MCF 10A (cell line): ENCODE measurements around the gene ALKBH3. TPM values are rescaled to one million over a fixed set of nuclear protein-coding genes. Genes with fewer than 3 reads are reported as not detected.

Source experiments
- BruUV-seq: library from RNA; stranded (reverse); fragments of 400-500 nt; replicated peaks from 2 replicates; lab custom pipeline; 2021; lab: Mats Ljungman, UMichigan
- CTCF ChIA-PET: fragments of 300-600 bp; sonication (Branson Sonifier 250); formaldehyde crosslinking; extraction: SDS; loops from one replicate; lab custom pipeline; 2021; ENCODE audit warnings: antibody characterized with exemption, inconsistent platforms; lab: Yijun Ruan, JAX
- POLR2A ChIA-PET: fragments of 300-600, 350-650 bp; sonication (Branson Sonifier 250); formaldehyde crosslinking; extraction: SDS; loops from one replicate; lab custom pipeline; 2020; ENCODE audit warnings: antibody characterized with exemption, inconsistent platforms; lab: Yijun Ruan, JAX
- DNase-seq: peaks from one replicate; pipeline ENCODE4 v3.0.0-alpha.2; 2018; ENCODE audit not compliant: unreplicated experiment
- H3K27ac Mint-ChIP-seq: one replicate; pipeline ENCODE4 v1.8.0; 2022; ENCODE audit warnings: mild to moderate bottlenecking, low read depth, mixed read lengths; ENCODE audit not compliant: unreplicated experiment
- H3K27me3 Mint-ChIP-seq: one replicate; pipeline ENCODE4 v1.8.0; 2022; ENCODE audit warnings: mixed read lengths; ENCODE audit not compliant: insufficient read depth, unreplicated experiment
- H3K36me3 Mint-ChIP-seq: one replicate; pipeline ENCODE4 v1.8.0; 2022; ENCODE audit warnings: mild to moderate bottlenecking, moderate library complexity, mixed read lengths; ENCODE audit not compliant: insufficient read depth, unreplicated experiment
- H3K4me1 Mint-ChIP-seq: one replicate; pipeline ENCODE4 v1.8.0; 2022; ENCODE audit warnings: mixed read lengths; ENCODE audit not compliant: insufficient read depth, unreplicated experiment
- H3K4me3 Mint-ChIP-seq: one replicate; pipeline ENCODE4 v1.8.0; 2022; ENCODE audit warnings: mild to moderate bottlenecking, moderate library complexity, mixed read lengths; ENCODE audit not compliant: unreplicated experiment
- H3K9me3 Mint-ChIP-seq: one replicate; pipeline ENCODE4 v1.8.0; 2022; ENCODE audit warnings: mixed read lengths; ENCODE audit not compliant: unreplicated experiment
- CTCF ChIP-seq: fragments of 200-600 bp; IDR thresholded peaks from one replicate; pipeline ENCODE4 v1.8.0; 2022; ENCODE audit warnings: antibody characterized with exemption, mild to moderate bottlenecking; ENCODE audit not compliant: unreplicated experiment
- intact Hi-C: fragments of 100-400 bp; cut with micrococcal nuclease; formaldehyde crosslinking; loops from 2 replicates; pipeline ENCODE4 v1.14.1; 2022
- total RNA-seq: library from RNA; stranded (reverse); gene quantifications from 2 replicates; pipeline ENCODE4 v1.2.3, GENCODE V29; 2022

The ALKBH3 gene
- total RNA-seq, 1 experiment from 2014 or later, result 76.2 TPM

GRCh38 chr11:43833657-43834073 lies 47.0 kb upstream of the ALKBH3 start:
- TF ChIP-seq CTCF, result no peak
- POLR2A ChIA-PET, result interaction anchor here (0.6 to 0.7 kb wide), 3 partner anchors 14 to 370 kb away, joined by 3 read pairs; no protein-coding TSS in a partner anchor
- H3K36me3 Mint-ChIP-seq, result peaks cover 18% of the 10 kb centered on the region
- peak; percentile 53 for DNase-seq
- peak overlapping the region; percentile 10 for H3K27ac Mint-ChIP-seq
- no TSS peak for BruUV-seq
- H3K27me3 Mint-ChIP-seq, result peaks cover 10% of the 10 kb centered on the region
- CTCF ChIA-PET, result interaction anchor here (0.7 to 6.1 kb wide), 4 partner anchors 9 to 270 kb away, joined by 3 to 46 read pairs (median 4); no protein-coding TSS in a partner anchor
- intact Hi-C loops, result loop anchor here (5.0 kb wide), 1 partner anchor 151 kb away; the partner anchor contains the start of gene HSD17B12
- H3K9me3 Mint-ChIP-seq, result no peaks in the 10 kb centered on the region
- no peak overlapping the region for H3K4me3 Mint-ChIP-seq
- H3K4me1 Mint-ChIP-seq, result peaks cover 13% of the 10 kb centered on the region

GRCh38 chr11:43834286-43834685 lies 46.3 kb upstream of the ALKBH3 start:
- Mint-ChIP-seq H3K36me3 (peaks cover 20% of the 10 kb centered on the region), H3K4me3 (no peak overlapping the region), H3K4me1 (peaks cover 13% of the 10 kb centered on the region), H3K27ac (no peak overlapping the region), H3K9me3 (no peaks in the 10 kb centered on the region), H3K27me3 (peaks cover 10% of the 10 kb centered on the region)
- ChIA-PET CTCF (interaction anchor here (0.7 to 6.1 kb wide), 4 partner anchors 10 to 271 kb away, joined by 3 to 46 read pairs (median 4); no protein-coding TSS in a partner anchor), POLR2A (interaction anchor here (0.6 to 0.7 kb wide), 2 partner anchors 15 to 371 kb away, joined by 3 read pairs; no protein-coding TSS in a partner anchor)
- TF ChIP-seq CTCF, result no peak
- DNase-seq, result no peak
- no TSS peak for BruUV-seq
- intact Hi-C loops, result loop anchor here (5.0 kb wide), 1 partner anchor 152 kb away; the partner anchor contains the start of gene HSD17B12

- no TSS peak for BruUV-seq
- ChIA-PET CTCF (interaction anchor here (3.3 kb wide), 1 partner anchor 16 kb away, joined by 14 read pairs; no protein-coding TSS in a partner anchor), POLR2A (no interaction called here)
These were observed 45.5 kb upstream of the ALKBH3 start for GRCh38 chr11:43835104-43835503.

More at GRCh38 chr11:43835104-43835503, 45.5 kb upstream of the ALKBH3 start:
- H3K4me1 Mint-ChIP-seq, result peaks cover 13% of the 10 kb centered on the region
- no peaks in the 10 kb centered on the region for H3K9me3 Mint-ChIP-seq
- no peak overlapping the region for H3K4me3 Mint-ChIP-seq
- peaks cover 26% of the 10 kb centered on the region for H3K36me3 Mint-ChIP-seq
- intact Hi-C loops, result no loop called here
- peaks cover 10% of the 10 kb centered on the region for H3K27me3 Mint-ChIP-seq
- no peak for DNase-seq
- TF ChIP-seq CTCF, result no peak
- no peak overlapping the region for H3K27ac Mint-ChIP-seq
